ENCODE data around the gene BPIFA2. TPM values are rescaled to one million over a fixed set of nuclear protein-coding genes. Genes with fewer than 3 reads are reported as not detected.

The BPIFA2 gene
- polyA plus RNA-seq, 1 donor (not counting 4 experiments of a cell fraction or from before 2014, with no cell fraction given) = not detected

GRCh38 chr20:33178726-33179125, 10.8 kb downstream of the BPIFA2 start:
- H4K20me1 ChIP-seq (ENCODE audit: control insufficient read depth, extremely low read depth, insufficient read depth, low read length) = no peaks in the 10 kb centered on the region
- no peak overlapping the region for H3K4me3 ChIP-seq (ENCODE audit: control insufficient read depth in 2 of 3, extremely low read depth in 1 of 3, insufficient read depth in 2 of 3, low read depth in 1 of 3, low read length in 3 of 3)
- no peaks in the 10 kb centered on the region for H3K79me2 ChIP-seq (ENCODE audit: control insufficient read depth, insufficient read depth, low read length)
- DNase-seq (ENCODE audit: low read depth, low spot score) (no peak), FAIRE-seq (no peak)
- no peak overlapping the region for H3K4me2 ChIP-seq (ENCODE audit: control insufficient read depth, extremely low read depth, insufficient read depth, low read depth, low read length)
- no peak overlapping the region for H2AFZ ChIP-seq (ENCODE audit: control insufficient read depth, low read length)
- TF ChIP-seq EZH2 (IDR thresholded peaks at IDR 0.05; ENCODE audit: low read length) = no peak
- no peak for TF ChIP-seq CTCF (optimal IDR thresholded peaks at IDR 0.05 in 1 of 3, IDR thresholded peaks at IDR 0.05 in 1 of 3, conservative IDR thresholded peaks at IDR 0.05 in 1 of 3; ENCODE audit: extremely low read depth in 1 of 3, insufficient read depth in 2 of 3, low read length in 3 of 3)
- H3K9me3 ChIP-seq (ENCODE audit: control insufficient read depth, low read depth, low read length) = no peaks in the 10 kb centered on the region
- no peak overlapping the region for H3K27ac ChIP-seq (ENCODE audit: control insufficient read depth, insufficient read depth, low read length)
- no peaks in the 10 kb centered on the region for H3K9me1 ChIP-seq (ENCODE audit: control insufficient read depth, extremely low read depth, insufficient read depth, low read length)
- H3K27me3 ChIP-seq (ENCODE audit: control insufficient read depth, extremely low read depth, insufficient read depth, low read length) = no peaks in the 10 kb centered on the region
- no peaks in the 10 kb centered on the region for H3K4me1 ChIP-seq (ENCODE audit: control insufficient read depth, extremely low read depth, insufficient read depth, low read length)
- dilution Hi-C loops (cut with MboI; ENCODE audit: extremely low pct_ligation_motif_present, low sequenced_read_pairs) = no loop called here
- H3K9ac ChIP-seq (ENCODE audit: control insufficient read depth, extremely low read depth, insufficient read depth, low read length) = no peak overlapping the region
- no peaks in the 10 kb centered on the region for H3K36me3 ChIP-seq (ENCODE audit: control insufficient read depth in 2 of 2, extremely low read depth in 1 of 2, insufficient read depth in 2 of 2, low read length in 2 of 2)

- Histone ChIP-seq H3K4me1 (ENCODE audit: control insufficient read depth, extremely low read depth, insufficient read depth, low read length) (no peaks in the 10 kb centered on the region), H3K9me3 (ENCODE audit: control insufficient read depth, low read depth, low read length) (no peaks in the 10 kb centered on the region), H3K27ac (ENCODE audit: control insufficient read depth, insufficient read depth, low read length) (no peak overlapping the region), H2AFZ (ENCODE audit: control insufficient read depth, low read length) (no peak overlapping the region), H3K4me2 (ENCODE audit: control insufficient read depth, extremely low read depth, insufficient read depth, low read depth, low read length) (no peak overlapping the region), H3K27me3 (ENCODE audit: control insufficient read depth, extremely low read depth, insufficient read depth, low read length) (no peaks in the 10 kb centered on the region), H3K79me2 (ENCODE audit: control insufficient read depth, insufficient read depth, low read length) (no peaks in the 10 kb centered on the region), H4K20me1 (ENCODE audit: control insufficient read depth, extremely low read depth, insufficient read depth, low read length) (no peaks in the 10 kb centered on the region), H3K4me3 (ENCODE audit: control insufficient read depth in 2 of 3, extremely low read depth in 1 of 3, insufficient read depth in 2 of 3, low read depth in 1 of 3, low read length in 3 of 3) (no peak overlapping the region), H3K9me1 (ENCODE audit: control insufficient read depth, extremely low read depth, insufficient read depth, low read length) (no peaks in the 10 kb centered on the region), H3K9ac (ENCODE audit: control insufficient read depth, extremely low read depth, insufficient read depth, low read length) (no peak overlapping the region), H3K36me3 (ENCODE audit: control insufficient read depth in 2 of 2, extremely low read depth in 1 of 2, insufficient read depth in 2 of 2, low read length in 2 of 2) (no peaks in the 10 kb centered on the region)
- TF ChIP-seq CTCF (optimal IDR thresholded peaks at IDR 0.05 in 1 of 3, IDR thresholded peaks at IDR 0.05 in 1 of 3, conservative IDR thresholded peaks at IDR 0.05 in 1 of 3; ENCODE audit: extremely low read depth in 1 of 3, insufficient read depth in 2 of 3, low read length in 3 of 3) (no peak), EZH2 (IDR thresholded peaks at IDR 0.05; ENCODE audit: low read length) (no peak)
- dilution Hi-C loops (cut with MboI; ENCODE audit: extremely low pct_ligation_motif_present, low sequenced_read_pairs) = no loop called here
- no peak for FAIRE-seq
- no peak for DNase-seq (ENCODE audit: low read depth, low spot score)
These were observed 12.2 kb downstream of the BPIFA2 start for GRCh38 chr20:33180169-33180568.
